Measurements from ENCODE around the gene TRAPPC10.

GRCh38 chr21:43968410-43969114 is 43.5 kb upstream of the TRAPPC10 start:
- no peak for TF ChIP-seq CTCF (IDR thresholded peaks at IDR 0.05)
- TF ChIP-seq POLR2AphosphoS5 (IDR thresholded peaks at IDR 0.05) = no peak
- no peak for TF ChIP-seq EP300 (IDR thresholded peaks at IDR 0.05)
